Colon (tissue), 2 donors: ENCODE measurements around the gene LANCL2.
"Not testable (repeated sequence)": the region's sequence is repeated elsewhere in the genome, so short reads cannot be mapped to it uniquely, and the experiment has no call there.

ENCODE experiments used
- FAIRE-seq: peaks from 2 replicates; lab custom pipeline; 2012; peaks lifted over from hg19 to GRCh38; lab: Jason Lieb, UNC
- donor health status: control.
- donor health status: control.

Gene LANCL2

GRCh38 chr7:55405856-55406541, 40.9 kb downstream of the LANCL2 start:
- no peak for FAIRE-seq

GRCh38 chr7:55409482-55410225, 44.5 kb downstream of the LANCL2 start:
- no peak for FAIRE-seq

GRCh38 chr7:55410667-55411239, 45.6 kb downstream of the LANCL2 start:
- no peak for FAIRE-seq

- no peak for FAIRE-seq
Measured at GRCh38 chr7:55411844-55412243, 46.7 kb downstream of the LANCL2 start.

GRCh38 chr7:55413442-55413841, 48.3 kb downstream of the LANCL2 start:
- FAIRE-seq, result no peak

GRCh38 chr7:55415173-55415778, 50.1 kb downstream of the LANCL2 start:
- no peak for FAIRE-seq

- FAIRE-seq, result not testable (repeated sequence)
Measured at GRCh38 chr7:55417456-55417855, 52.3 kb downstream of the LANCL2 start.

- peak; percentile 21 for FAIRE-seq
Measured at GRCh38 chr7:55420530-55420929, 55.4 kb downstream of the LANCL2 start.

GRCh38 chr7:55423277-55423711, 58.2 kb downstream of the LANCL2 start:
- FAIRE-seq, result no peak

GRCh38 chr7:55423891-55424290, 58.8 kb downstream of the LANCL2 start:
- no peak for FAIRE-seq

- FAIRE-seq, result no peak
Measured at GRCh38 chr7:55425141-55425752, 60.1 kb downstream of the LANCL2 start.

- no peak for FAIRE-seq
Measured at GRCh38 chr7:55426676-55427075, 61.5 kb downstream of the LANCL2 start.

- FAIRE-seq, result no peak
Measured at GRCh38 chr7:55427342-55427741, 62.2 kb downstream of the LANCL2 start.

GRCh38 chr7:55427800-55428199, 62.7 kb downstream of the LANCL2 start:
- no peak for FAIRE-seq

- FAIRE-seq, result no peak
Measured at GRCh38 chr7:55429835-55430499, 64.8 kb downstream of the LANCL2 start.

- no peak for FAIRE-seq
Measured at GRCh38 chr7:55431898-55432297, 66.8 kb downstream of the LANCL2 start.

- FAIRE-seq, result no peak
Measured at GRCh38 chr7:55432506-55432905, 67.4 kb downstream of the LANCL2 start.

- no peak for FAIRE-seq
Measured at GRCh38 chr7:55432939-55433784, 68.0 kb downstream of the LANCL2 start.

- no peak for FAIRE-seq
Measured at GRCh38 chr7:55435466-55435865, 70.3 kb downstream of the LANCL2 start.

GRCh38 chr7:55436457-55436856, 71.3 kb downstream of the LANCL2 start:
- no peak for FAIRE-seq

- FAIRE-seq, result no peak
Measured at GRCh38 chr7:55437375-55437774, 72.2 kb downstream of the LANCL2 start.
